ENCODE data around the gene CST7. TPM values are rescaled to one million over a fixed set of nuclear protein-coding genes. Genes with fewer than 3 reads are reported as not detected.
"Not testable (repeated sequence)": the region's sequence is repeated elsewhere in the genome, so short reads cannot be mapped to it uniquely, and the experiment has no call there.

Gene CST7
- total and polyA plus RNA-seq, 2 of the 13 experiments (the other 11 are each of a cell fraction or from before 2014, with no cell fraction given) = not detected

DNA sequence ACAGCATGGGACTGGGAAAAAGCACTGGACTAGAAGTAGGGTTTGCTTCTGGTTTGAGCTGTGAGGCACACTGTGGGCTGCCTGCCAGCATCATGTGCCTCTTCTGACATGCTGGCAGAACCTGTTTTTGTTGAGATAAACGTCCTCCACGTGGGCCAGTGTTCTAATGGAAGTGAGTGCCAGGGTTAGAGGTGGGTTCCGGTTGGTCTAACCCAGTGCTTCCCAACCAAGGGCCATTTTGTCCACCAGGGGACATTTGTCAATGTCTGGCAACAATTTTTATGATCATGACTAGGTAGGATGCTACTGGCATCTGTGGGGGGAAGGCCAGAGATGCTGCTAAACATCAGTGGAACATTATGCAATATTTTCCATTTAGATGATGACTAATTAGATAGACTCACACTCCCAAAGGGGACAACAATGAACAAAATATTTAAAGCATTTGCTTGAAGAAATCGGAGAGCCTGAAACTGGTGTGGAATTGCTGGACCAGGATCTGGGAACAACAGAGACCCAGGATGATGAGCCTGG is 51.3 kb downstream of the CST7 start:
- no peak for TF ChIP-seq ZNF333 (CRISPR knock-in tag; IDR thresholded peaks at IDR 0.05; ENCODE audit: borderline replicate concordance)
- TF ChIP-seq ZNF30 (CRISPR knock-in tag; IDR thresholded peaks at IDR 0.05) = no peak
- peak; percentile 35; the same call in 1 of the 2 replicates for TF ChIP-seq CEBPB (IDR thresholded peaks at IDR 0.05; ENCODE audit: borderline replicate concordance, low read depth, low read length)
- TF ChIP-seq ZNF44 (CRISPR knock-in tag; IDR thresholded peaks at IDR 0.05) = no peak
- no peak for TF ChIP-seq ZFP41 (CRISPR knock-in tag; IDR thresholded peaks at IDR 0.05; ENCODE audit: borderline replicate concordance)
- TF ChIP-seq SSRP1 (CRISPR knock-in tag; IDR thresholded peaks at IDR 0.05) = no peak
- TF ChIP-seq ZFP36L1 (CRISPR knock-in tag; IDR thresholded peaks at IDR 0.05) = no peak
- no peak overlapping the region for H3K4me3 ChIP-seq (replicated peaks in 1 of 3; ENCODE audit: insufficient read depth in 1 of 3, low read depth in 2 of 3, low read length in 3 of 3)
- H2AFZ ChIP-seq (ENCODE audit: low read length) = no peak overlapping the region
- CTCF ChIA-PET (ENCODE audit: low intra/inter-chr PET ratio, low total read pairs) = interaction anchor here (1.1 kb wide), 1 partner anchor 65 kb away, joined by 6 read pairs; no protein-coding TSS in a partner anchor
- in situ Hi-C loops (cut with HindIII; ENCODE audit: extremely low pct_ligation_motif_present, low pct_unique_long_range_greater_than_20kb) (no loop called here), intact Hi-C loops (cut with micrococcal nuclease; ENCODE audit: unreplicated experiment) (no loop called here)
- ATAC-seq (no peak; the same call in 2 of the 3 replicates), DNase-seq (ENCODE audit: low spot score) (no peak), FAIRE-seq (no peak)
- no peaks in the 10 kb centered on the region for H3K4me1 ChIP-seq (ENCODE audit: insufficient read depth, low read length)
- no TSS peak for BruUV-seq (replicated peaks)
- no peaks in the 10 kb centered on the region for H3K36me3 ChIP-seq (replicated peaks in 1 of 2; ENCODE audit: control insufficient read depth in 1 of 2, insufficient read depth in 2 of 2, low read length in 2 of 2)
- no peak overlapping the region for H3K4me2 ChIP-seq (ENCODE audit: low read depth, low read length)
- no peaks in the 10 kb centered on the region for H4K20me1 ChIP-seq (ENCODE audit: insufficient read depth, low read length)
- no peaks in the 10 kb centered on the region for H3K9me3 ChIP-seq (ENCODE audit: low read length)
- POLR2A ChIA-PET = no interaction called here
- whole genome bisulfite sequencing (ENCODE audit: low lambda C conversion rate) = 42% methylated on average over 4 of the region's 4 CpGs
- H3K27ac ChIP-seq (ENCODE audit: extremely low read length, insufficient read depth, low read length) = no peak overlapping the region
- no peaks in the 10 kb centered on the region for H3K79me2 ChIP-seq (ENCODE audit: insufficient read depth, low read length)
- H3K27me3 ChIP-seq (ENCODE audit: control insufficient read depth in 1 of 2, insufficient read depth in 2 of 2, low read length in 2 of 2) = peaks cover 1 to 8% of the 10 kb centered on the region in 2 experiments; a peak in 1 of 5 replicates
- H3K9ac ChIP-seq (ENCODE audit: insufficient read depth, low read depth, low read length) = no peak overlapping the region

DNA sequence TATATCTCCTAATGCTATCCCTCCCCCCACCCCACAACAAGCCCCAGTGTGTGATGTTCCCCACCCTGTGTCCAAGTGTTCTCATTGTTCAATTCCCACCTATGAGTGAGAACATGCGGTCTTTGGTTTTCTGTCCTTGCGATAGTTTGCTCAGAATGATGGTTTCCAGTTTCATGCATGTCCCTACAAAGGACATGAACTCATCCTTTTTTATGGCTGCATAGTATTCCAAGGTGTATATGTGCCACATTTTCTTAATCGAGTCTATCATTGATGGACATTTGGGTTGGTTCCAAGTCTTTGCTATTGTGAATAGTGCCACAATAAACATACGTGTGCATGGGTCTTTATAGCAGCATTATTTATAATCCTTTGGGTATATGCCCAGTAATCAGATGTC is 52.3 kb downstream of the CST7 start:
- POLR2A ChIA-PET; H3K9me3 ChIP-seq (ENCODE audit: low read length); H4K20me1 ChIP-seq (ENCODE audit: insufficient read depth, low read length); H3K9ac ChIP-seq (ENCODE audit: insufficient read depth, low read depth, low read length); DNase-seq (ENCODE audit: low spot score); H3K4me2 ChIP-seq (ENCODE audit: low read depth, low read length); in situ Hi-C loops (cut with HindIII; ENCODE audit: extremely low pct_ligation_motif_present, low pct_unique_long_range_greater_than_20kb); H3K79me2 ChIP-seq (ENCODE audit: insufficient read depth, low read length); BruUV-seq (replicated peaks); H3K27ac ChIP-seq (ENCODE audit: extremely low read length, insufficient read depth, low read length); H3K36me3 ChIP-seq (replicated peaks in 1 of 2; ENCODE audit: control insufficient read depth in 1 of 2, insufficient read depth in 2 of 2, low read length in 2 of 2); H3K4me1 ChIP-seq (ENCODE audit: insufficient read depth, low read length); intact Hi-C loops (cut with micrococcal nuclease; ENCODE audit: unreplicated experiment); H3K4me3 ChIP-seq (replicated peaks in 1 of 3; ENCODE audit: insufficient read depth in 1 of 3, low read depth in 2 of 3, low read length in 3 of 3); H2AFZ ChIP-seq (ENCODE audit: low read length); ATAC-seq; CTCF ChIA-PET (ENCODE audit: low intra/inter-chr PET ratio, low total read pairs); FAIRE-seq: not testable (repeated sequence)
- 72% methylated on average over 4 of the region's 4 CpGs for WGBS (ENCODE audit: low lambda C conversion rate)
- H3K27me3 ChIP-seq (ENCODE audit: control insufficient read depth in 1 of 2, insufficient read depth in 2 of 2, low read length in 2 of 2) = peaks cover 1 to 11% of the 10 kb centered on the region in 2 experiments; a peak in 1 of 5 replicates

Data from HepG2 (cell line).